GM21619 (cell line): ENCODE data around the gene SERTAD2.

Experiments
- ATAC-seq: cut with Tn5 transposase; IDR thresholded peaks from one replicate; pipeline ENCODE4 v1.9.1; 2021; ENCODE audit not compliant: unreplicated experiment

The SERTAD2 gene

GRCh38 chr2:64629875-64630274 lies 23.8 kb downstream of the SERTAD2 start:
- ATAC-seq, result no peak

- no peak for ATAC-seq
Observed at GRCh38 chr2:64629329-64629781, 24.4 kb downstream of the SERTAD2 start.

GRCh38 chr2:64627860-64628841 lies 25.6 kb downstream of the SERTAD2 start:
- no peak for ATAC-seq

GRCh38 chr2:64626963-64627760 lies 26.6 kb downstream of the SERTAD2 start:
- ATAC-seq, result no peak

DNA sequence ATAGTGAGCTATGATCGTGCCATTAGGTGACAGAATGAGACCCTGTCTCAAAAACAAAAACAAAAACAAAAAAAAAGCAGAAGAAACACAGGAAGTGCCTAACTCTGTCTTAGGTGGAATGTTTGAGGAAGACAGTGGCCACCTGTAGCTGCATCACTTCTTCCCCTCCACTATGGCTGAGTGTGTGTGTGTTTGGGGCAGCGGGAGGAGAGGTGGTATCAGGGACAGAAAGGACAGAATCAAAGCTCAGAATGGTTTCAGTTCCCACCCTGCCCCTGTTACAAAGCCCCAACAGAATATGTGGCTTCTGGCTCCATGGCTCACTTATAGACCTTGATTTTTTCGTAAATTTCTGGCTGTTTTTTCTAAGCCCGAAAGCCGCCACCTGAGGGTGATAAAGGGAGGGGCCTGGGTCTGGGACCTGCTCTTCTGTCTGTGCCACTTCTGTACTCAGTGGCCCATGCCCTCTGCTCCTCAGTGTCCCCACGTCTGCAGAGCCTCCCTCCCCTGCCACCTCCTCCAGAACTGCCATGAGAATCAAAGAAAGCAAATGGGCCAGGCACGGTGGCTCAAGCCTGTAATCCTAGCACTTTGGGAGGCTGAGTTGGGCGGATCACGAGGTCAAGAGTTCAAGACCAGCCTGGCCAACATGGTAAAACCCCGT lies 27.4 kb downstream of the SERTAD2 start:
- no peak for ATAC-seq

GRCh38 chr2:64625299-64626145 lies 28.2 kb downstream of the SERTAD2 start:
- ATAC-seq, result no peak

- no peak for ATAC-seq
Observed at GRCh38 chr2:64624862-64625261, 28.9 kb downstream of the SERTAD2 start.

- ATAC-seq, result no peak
Observed at GRCh38 chr2:64624108-64624610, 29.6 kb downstream of the SERTAD2 start.

DNA sequence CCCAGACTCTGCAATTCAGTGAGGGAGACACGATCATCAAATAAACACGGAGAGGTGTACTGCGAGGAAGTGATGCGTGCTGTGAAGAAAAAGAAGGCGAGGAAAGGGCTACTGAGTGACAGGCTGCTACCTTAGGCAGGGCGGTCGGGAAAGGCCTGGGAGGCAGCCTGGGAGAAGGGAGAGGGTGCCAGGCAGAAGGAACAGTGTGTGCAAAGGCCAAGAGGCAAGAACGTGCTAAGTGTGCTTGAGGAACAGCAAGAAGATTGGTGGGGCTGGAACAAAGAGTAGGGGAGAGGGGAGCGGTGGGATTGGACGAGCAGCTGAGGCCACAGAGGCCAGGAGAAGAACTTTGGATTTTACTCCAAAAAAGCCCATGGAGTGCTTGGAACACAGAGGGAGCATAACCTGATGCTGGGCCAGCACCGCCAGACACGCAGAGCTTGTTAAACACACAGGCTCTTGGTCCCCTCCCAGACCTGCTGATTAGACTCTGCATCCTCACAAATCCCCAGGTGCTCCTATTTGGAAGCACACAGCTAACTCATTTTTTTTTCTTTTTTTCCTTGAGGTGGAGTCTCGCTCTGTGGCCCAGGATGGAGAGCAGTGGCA lies 30.4 kb downstream of the SERTAD2 start:
- ATAC-seq, result no peak

GRCh38 chr2:64622443-64623241 lies 31.1 kb downstream of the SERTAD2 start:
- no peak for ATAC-seq

DNA sequence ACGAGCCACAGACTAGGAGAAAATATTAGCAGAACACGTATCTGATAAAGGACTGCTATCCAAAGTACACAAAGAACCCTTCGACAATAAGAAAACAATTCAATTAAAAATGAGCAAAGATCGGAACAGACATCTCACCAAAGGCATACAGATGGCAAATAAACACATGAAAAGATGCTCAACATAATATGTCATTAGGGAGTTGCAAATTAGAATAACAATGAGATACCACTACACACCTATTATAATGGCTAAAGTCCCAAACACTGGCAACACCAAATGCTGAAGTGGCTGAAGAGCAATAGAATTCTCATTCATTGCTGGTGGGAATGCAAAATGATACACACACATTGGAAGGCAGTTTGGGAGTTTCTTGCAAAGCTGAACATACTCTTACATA lies 33.1 kb downstream of the SERTAD2 start:
- ATAC-seq, result no peak

- ATAC-seq, result no peak
Observed at GRCh38 chr2:64617631-64618151, 36.0 kb downstream of the SERTAD2 start.

DNA sequence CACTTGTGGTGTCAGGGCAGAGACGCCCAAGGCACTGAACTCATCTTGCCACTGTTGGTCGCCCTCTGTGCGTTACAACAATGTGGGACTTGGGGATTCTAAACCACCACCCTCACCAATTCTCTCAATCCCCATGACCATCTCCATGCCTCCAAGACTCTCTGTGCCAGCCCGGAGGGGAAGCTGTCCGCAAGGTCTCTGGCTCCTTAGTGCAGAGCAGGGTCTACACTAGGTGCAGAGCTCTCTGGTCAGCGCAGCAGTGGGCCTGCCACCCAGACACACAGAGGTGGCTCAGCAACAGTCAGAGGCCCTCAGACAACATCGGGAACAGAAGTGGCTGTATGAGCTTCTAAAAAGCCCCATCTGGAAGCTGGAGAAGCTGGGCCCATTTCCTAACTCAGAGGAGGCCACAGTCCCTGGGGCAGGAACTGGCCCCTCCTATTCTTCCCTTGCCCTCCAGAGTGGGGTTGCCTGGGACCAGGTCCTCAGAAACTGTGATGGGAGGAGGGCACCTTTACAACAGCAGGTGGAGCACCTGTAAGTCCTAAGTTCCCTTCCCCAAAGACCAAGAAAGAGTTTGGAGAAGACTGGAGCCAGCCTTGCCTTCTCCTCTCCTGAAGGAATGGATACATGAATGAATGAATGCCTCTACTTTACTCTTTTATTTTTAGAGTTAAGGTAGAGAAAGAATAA lies 37.7 kb downstream of the SERTAD2 start:
- ATAC-seq, result no peak

GRCh38 chr2:64615192-64615763 lies 38.4 kb downstream of the SERTAD2 start:
- no peak for ATAC-seq

DNA sequence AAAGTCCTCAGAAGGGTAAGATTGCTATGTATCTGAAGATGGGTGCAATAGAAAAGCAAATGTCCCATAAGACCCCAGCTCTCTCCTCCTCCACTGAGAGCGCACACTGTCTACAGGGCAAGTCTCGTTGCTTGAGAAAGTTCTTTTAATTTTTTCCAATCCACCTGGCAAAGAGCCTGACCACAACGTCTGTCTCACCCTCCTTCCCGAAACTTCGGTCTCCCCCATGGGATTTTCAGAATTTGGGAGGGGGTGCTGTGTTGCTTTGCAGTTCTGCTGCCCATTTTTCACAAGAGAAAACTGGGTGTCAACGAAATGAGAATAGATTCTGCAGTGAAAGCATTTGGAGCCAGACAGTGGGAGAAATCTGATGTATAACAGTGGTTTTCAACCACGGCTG lies 40.4 kb downstream of the SERTAD2 start:
- no peak for ATAC-seq

GRCh38 chr2:64612575-64613195 lies 41.0 kb downstream of the SERTAD2 start:
- ATAC-seq, result no peak

- ATAC-seq, result no peak
Observed at GRCh38 chr2:64610316-64610855, 43.3 kb downstream of the SERTAD2 start.
